ENCODE measurements around the gene COX4I1.

DNA sequence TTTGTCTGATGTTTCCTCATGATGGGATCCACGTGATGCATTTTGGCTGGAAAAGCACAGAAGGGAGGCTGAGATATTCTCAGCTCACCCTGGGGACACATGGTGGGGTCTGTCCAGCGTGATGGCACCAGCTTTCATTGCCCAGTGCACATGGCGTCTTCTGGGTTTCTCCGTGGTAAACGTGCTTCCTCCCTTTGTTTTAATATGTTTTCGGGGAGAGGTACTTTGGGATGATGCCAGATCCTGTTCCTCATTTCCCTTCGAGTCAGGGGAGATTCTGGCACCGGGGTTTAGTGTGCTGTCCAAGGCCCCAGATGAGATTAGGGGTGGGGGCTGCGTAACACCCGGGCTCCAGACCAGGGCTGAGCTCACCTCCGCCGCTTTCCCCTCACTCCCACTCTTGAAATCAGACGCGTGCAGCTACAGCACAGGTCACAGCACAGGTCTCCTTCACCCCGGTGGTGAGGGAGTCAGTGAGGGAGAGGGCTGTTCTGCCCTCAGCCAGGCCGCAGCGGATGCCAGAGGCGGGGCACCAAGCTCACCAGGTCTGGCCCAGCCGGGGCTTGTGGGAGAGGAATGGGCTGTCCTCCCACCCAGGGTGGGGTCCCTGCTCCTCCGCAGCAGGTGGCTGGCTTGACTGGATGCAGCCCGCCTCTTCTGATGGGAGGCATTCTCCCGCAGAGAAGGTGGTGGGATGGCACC lies 33.9 kb downstream of the COX4I1 start:
- TF ChIP-seq EZH2 (IDR thresholded peaks at IDR 0.05), result no peak
- no peak for TF ChIP-seq POLR2AphosphoS5 (IDR thresholded peaks at IDR 0.05; ENCODE audit: borderline replicate concordance, low read depth, low read length)
- no peak for TF ChIP-seq FOXP2 (optimal IDR thresholded peaks at IDR 0.05; ENCODE audit: control extremely low read depth, extremely low read length, insufficient read depth)

Measured in SK-N-MC (cell line).